Breast epithelium (tissue), 4 donors: Measurements from ENCODE around the gene GDF2. TPM values are rescaled to one million over a fixed set of nuclear protein-coding genes. Genes with fewer than 3 reads are reported as not detected.

Source experiments
- DNase-seq, 2 donors: peaks; one replicate each; pipeline ENCODE4 v3.0.0-alpha.2; 2019; ENCODE audit warnings: low spot score in 2 of 2
- H3K27ac ChIP-seq, 2 donors: fragments of 200-600 bp; sonication (generic) in 1 of 2; one replicate each; pipeline ENCODE4 v1.5.1; 2016 to 2019; ENCODE audit warnings: mild to moderate bottlenecking in 1 of 2
- H3K27me3 ChIP-seq, 2 donors: fragments of 200-600 bp; sonication (generic) in 1 of 2; one replicate each; pipeline versions ENCODE4 v1.5.1 to v1.6.0; 2017 to 2019; ENCODE audit warnings: control low read depth in 1 of 2, mild to moderate bottlenecking in 1 of 2
- H3K36me3 ChIP-seq: fragments of 200-600 bp; one replicate; pipeline ENCODE4 v1.5.1; 2019
- H3K4me1 ChIP-seq, 2 donors: fragments of 200-600 bp; sonication (generic); one replicate each; pipeline ENCODE4 v1.5.1; 2016 to 2019; ENCODE audit warnings: control low read depth in 1 of 2
- H3K4me3 ChIP-seq, 3 donors: fragments of 200-600 bp; sonication (generic); 1 replicate in 2 of 3; 2 replicates in 1 of 3; pipeline ENCODE4 v1.5.1; 2016 to 2019; ENCODE audit warnings: mild to moderate bottlenecking in 3 of 3, moderate library complexity in 2 of 3
- H3K9me3 ChIP-seq, 2 donors: fragments of 200-600 bp; sonication (generic) in 1 of 2; one replicate each; pipeline ENCODE4 v1.5.1; 2016 to 2019; ENCODE audit warnings: control low read depth in 1 of 2
- POLR2A ChIP-seq: fragments of 450-650 bp; IDR thresholded peaks from one replicate; pipeline ENCODE4 v1.6.1; 2016; ENCODE audit warnings: antibody characterized with exemption, mild to moderate bottlenecking, moderate library complexity
- POLR2AphosphoS5 ChIP-seq, 3 donors: sonication (generic); formaldehyde crosslinking; IDR thresholded peaks; one replicate each; pipeline ENCODE4 v1.6.1; 2017; ENCODE audit warnings: antibody characterized with exemption in 3 of 3
- intact Hi-C: fragments of 100-400 bp; cut with DNase I; formaldehyde crosslinking; loops from one replicate; pipeline ENCODE4 v1.15.1; 2023; ENCODE audit warnings: low total_unique reads
- total RNA-seq, 3 donors: library from RNA; depleted of rRNA; stranded (reverse); fragments of >200 nt; gene quantifications; one replicate each; pipeline ENCODE4 v1.1.0, GENCODE V29; 2016
- TF ChIP-seq, protein P1 (sequence below), 3 donors: fragments of 450-650 bp; IDR thresholded peaks; one replicate each; pipeline ENCODE4 v1.5.1; 2016 to 2017; ENCODE audit warnings: antibody characterized with exemption in 3 of 3, mild to moderate bottlenecking in 3 of 3, moderate library complexity in 3 of 3

The GDF2 gene
- total RNA-seq, 3 donors from 2014 or later, result not detected

DNA sequence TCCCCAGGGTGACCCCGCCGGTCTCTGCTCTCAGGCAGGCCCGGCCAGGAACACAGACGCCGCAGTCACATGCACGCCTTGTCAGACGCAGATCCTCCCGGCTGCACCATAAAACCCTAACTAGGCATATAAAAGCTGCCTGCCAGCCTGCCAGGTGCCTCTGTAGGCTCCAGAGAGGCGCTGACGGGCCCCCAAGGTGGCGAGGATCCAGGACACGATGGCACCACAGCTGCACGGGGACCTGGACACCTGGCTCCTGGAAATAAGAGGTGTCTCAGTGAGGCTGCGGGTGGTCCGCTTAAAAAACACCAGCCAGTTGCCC is 44.1 kb upstream of the GDF2 start:
- Histone ChIP-seq H3K36me3 (no peaks in the 10 kb centered on the region), H3K27ac (no peak overlapping the region), H3K9me3 (peaks cover 0 to 1% of the 10 kb centered on the region in 2 donors), H3K27me3 (no peaks in the 10 kb centered on the region), H3K4me1 (no peaks in the 10 kb centered on the region), H3K4me3 (no peak overlapping the region)
- no peak for DNase-seq
- intact Hi-C loops, result no loop called here
- TF ChIP-seq POLR2A, result no peak
- TF ChIP-seq POLR2AphosphoS5 (IDR thresholded peaks at IDR 0.05), result no peak
- TF ChIP-seq, protein P1, sequence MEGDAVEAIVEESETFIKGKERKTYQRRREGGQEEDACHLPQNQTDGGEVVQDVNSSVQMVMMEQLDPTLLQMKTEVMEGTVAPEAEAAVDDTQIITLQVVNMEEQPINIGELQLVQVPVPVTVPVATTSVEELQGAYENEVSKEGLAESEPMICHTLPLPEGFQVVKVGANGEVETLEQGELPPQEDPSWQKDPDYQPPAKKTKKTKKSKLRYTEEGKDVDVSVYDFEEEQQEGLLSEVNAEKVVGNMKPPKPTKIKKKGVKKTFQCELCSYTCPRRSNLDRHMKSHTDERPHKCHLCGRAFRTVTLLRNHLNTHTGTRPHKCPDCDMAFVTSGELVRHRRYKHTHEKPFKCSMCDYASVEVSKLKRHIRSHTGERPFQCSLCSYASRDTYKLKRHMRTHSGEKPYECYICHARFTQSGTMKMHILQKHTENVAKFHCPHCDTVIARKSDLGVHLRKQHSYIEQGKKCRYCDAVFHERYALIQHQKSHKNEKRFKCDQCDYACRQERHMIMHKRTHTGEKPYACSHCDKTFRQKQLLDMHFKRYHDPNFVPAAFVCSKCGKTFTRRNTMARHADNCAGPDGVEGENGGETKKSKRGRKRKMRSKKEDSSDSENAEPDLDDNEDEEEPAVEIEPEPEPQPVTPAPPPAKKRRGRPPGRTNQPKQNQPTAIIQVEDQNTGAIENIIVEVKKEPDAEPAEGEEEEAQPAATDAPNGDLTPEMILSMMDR (IDR thresholded peaks at IDR 0.05), result no peak

DNA sequence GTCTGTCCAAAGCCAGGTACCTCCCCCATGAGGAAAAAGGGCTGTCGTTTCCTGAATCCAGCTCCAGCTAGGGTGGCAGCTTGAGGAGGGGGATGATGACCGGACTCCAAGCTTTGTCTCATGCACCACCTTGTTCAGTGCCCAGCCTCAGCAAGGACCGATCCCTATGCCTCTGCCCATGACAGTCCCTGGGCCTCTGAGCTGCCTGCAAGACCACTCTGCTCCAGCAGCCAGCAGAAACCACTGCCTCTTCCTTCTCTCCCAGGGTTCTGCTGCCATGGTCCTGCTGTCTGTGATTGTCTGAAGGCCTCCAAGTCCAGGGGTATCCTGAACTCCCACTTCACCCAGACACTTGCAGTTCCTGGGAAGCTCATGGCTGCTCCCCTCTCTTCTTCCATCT is 43.5 kb upstream of the GDF2 start:
- no peaks in the 10 kb centered on the region for H3K36me3 ChIP-seq
- intact Hi-C loops, result no loop called here
- no peak overlapping the region for H3K27ac ChIP-seq
- no peak for DNase-seq
- H3K4me3 ChIP-seq, result no peak overlapping the region
- H3K4me1 ChIP-seq, result no peaks in the 10 kb centered on the region
- TF ChIP-seq POLR2AphosphoS5 (IDR thresholded peaks at IDR 0.05), result no peak
- TF ChIP-seq POLR2A, result no peak
- TF ChIP-seq, protein P1 (IDR thresholded peaks at IDR 0.05), result no peak
- no peaks in the 10 kb centered on the region for H3K9me3 ChIP-seq
- no peaks in the 10 kb centered on the region for H3K27me3 ChIP-seq

DNA sequence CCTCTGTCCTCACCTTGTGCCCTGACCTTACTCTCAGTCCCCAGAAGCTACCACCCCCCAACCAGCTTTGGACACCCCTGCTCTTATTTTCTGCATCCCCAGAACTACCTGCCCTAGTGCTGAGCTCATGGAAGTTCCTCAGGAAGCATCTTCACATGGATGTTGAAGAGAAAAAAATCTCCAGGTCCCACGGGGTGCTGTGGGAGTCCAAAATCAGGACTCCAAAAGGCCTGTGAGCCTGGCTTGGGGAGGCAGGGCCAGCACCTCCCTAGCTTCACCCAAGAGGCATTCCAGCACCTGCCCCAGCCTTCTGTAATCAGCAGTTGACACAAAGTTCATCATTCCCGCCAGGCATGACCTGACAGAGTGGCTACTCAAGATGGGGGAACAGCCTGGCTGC is 43.0 kb upstream of the GDF2 start:
- Histone ChIP-seq H3K9me3 (no peaks in the 10 kb centered on the region), H3K27me3 (no peaks in the 10 kb centered on the region), H3K27ac (no peak overlapping the region), H3K4me1 (no peaks in the 10 kb centered on the region), H3K36me3 (no peaks in the 10 kb centered on the region), H3K4me3 (no peak overlapping the region)
- no peak for DNase-seq
- TF ChIP-seq, protein P1 (IDR thresholded peaks at IDR 0.05), result no peak
- no peak for TF ChIP-seq POLR2AphosphoS5 (IDR thresholded peaks at IDR 0.05)
- TF ChIP-seq POLR2A, result no peak
- intact Hi-C loops, result no loop called here

DNA sequence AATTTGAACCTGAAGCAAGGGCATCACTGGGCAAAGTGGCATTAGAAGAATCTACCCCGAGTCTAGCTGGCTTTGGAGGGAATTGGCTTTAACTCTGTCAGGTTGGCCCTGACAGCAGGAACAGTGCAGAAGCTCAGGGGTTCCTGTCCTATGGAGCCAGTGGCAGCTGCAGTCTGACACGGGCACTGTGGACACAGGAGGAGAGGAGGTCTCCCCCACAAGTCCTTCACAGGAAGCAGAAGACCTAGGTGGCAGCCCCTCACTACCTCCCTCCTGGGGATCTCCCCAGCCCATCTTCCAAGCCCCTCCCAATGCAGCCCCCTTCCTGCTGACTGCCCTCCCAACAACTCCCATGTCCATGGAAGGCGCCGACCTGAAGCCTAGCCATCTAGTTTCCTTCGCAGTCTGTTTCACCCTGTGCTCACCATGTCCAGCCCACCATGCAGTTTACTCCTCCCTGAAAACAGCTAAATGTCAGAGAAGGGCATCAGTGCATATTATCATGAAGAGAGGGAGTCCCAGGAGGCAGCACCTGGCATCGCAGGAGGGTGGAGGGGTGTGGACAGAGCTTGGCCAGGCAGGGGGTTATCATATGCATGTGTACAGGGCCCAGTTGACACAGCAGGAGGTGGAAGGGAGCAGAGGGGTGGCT is 40.1 kb upstream of the GDF2 start:
- DNase-seq, result no peak
- Histone ChIP-seq H3K27me3 (no peaks in the 10 kb centered on the region), H3K9me3 (no peaks in the 10 kb centered on the region), H3K4me3 (no peak overlapping the region), H3K27ac (no peak overlapping the region), H3K36me3 (no peaks in the 10 kb centered on the region), H3K4me1 (no peaks in the 10 kb centered on the region)
- TF ChIP-seq, protein P1 (IDR thresholded peaks at IDR 0.05), result no peak
- TF ChIP-seq POLR2AphosphoS5 (IDR thresholded peaks at IDR 0.05) (no peak), POLR2A (no peak)
- intact Hi-C loops, result no loop called here

DNA sequence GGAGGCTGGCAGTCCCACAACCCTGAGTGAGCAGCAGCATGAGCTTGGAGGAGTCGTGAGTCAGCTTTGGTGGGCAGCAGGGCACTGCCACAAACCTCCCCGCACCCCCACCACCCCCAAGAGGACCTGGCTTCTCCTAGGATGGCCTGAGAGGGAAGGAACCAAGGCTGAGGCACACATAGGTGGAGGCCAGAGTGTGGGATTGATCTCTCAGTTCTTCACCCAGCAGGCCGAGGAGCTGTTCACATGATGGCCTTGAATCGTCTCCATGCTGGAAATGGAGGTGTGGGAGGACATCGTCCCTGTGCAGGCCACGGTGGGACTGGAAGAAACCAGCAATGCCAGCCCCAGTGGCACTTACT is 39.6 kb upstream of the GDF2 start:
- Histone ChIP-seq H3K27ac (no peak overlapping the region), H3K4me3 (no peak overlapping the region), H3K9me3 (no peaks in the 10 kb centered on the region), H3K36me3 (no peaks in the 10 kb centered on the region), H3K27me3 (no peaks in the 10 kb centered on the region), H3K4me1 (no peaks in the 10 kb centered on the region)
- intact Hi-C loops, result no loop called here
- TF ChIP-seq, protein P1 (IDR thresholded peaks at IDR 0.05), result no peak
- TF ChIP-seq POLR2A, result no peak
- no peak for TF ChIP-seq POLR2AphosphoS5 (IDR thresholded peaks at IDR 0.05)
- no peak for DNase-seq
